Measurements from ENCODE around the gene TCF3.
"Not testable (repeated sequence)": the region's sequence is repeated elsewhere in the genome, so short reads cannot be mapped to it uniquely, and the experiment has no call there.

TCF3 gene

GRCh38 chr19:1645299-1645698, 7.1 kb downstream of the TCF3 start:
- DNase-seq: no peak
- H3K27me3 ChIP-seq (replicated peaks; ENCODE audit: control insufficient read depth, insufficient read depth, low read length, poor library complexity, severe bottlenecking): no peaks in the 10 kb centered on the region
- H3K27ac ChIP-seq (ENCODE audit: insufficient read depth, low read length, poor library complexity, severe bottlenecking): no peak overlapping the region
- peaks cover 32% of the 10 kb centered on the region for H3K36me3 ChIP-seq (ENCODE audit: control insufficient read depth, insufficient read depth, low read length)
- H3K9me3 ChIP-seq (ENCODE audit: control insufficient read depth, low read length): no peaks in the 10 kb centered on the region
- H3K4me1 ChIP-seq (ENCODE audit: control insufficient read depth, insufficient read depth, low read length, poor library complexity, severe bottlenecking): peaks cover 3% of the 10 kb centered on the region
- H3K4me3 ChIP-seq (ENCODE audit: insufficient read depth, low read depth, low read length, poor library complexity, severe bottlenecking): no peak overlapping the region

- H3K36me3 ChIP-seq (ENCODE audit: control insufficient read depth, insufficient read depth, low read length): peaks cover 28% of the 10 kb centered on the region
Measured at GRCh38 chr19:1644070-1644469, 8.3 kb downstream of the TCF3 start.

GRCh38 chr19:1640893-1641448, 11.4 kb downstream of the TCF3 start:
- H3K4me3 ChIP-seq (ENCODE audit: insufficient read depth, low read depth, low read length, poor library complexity, severe bottlenecking); H3K9me3 ChIP-seq (ENCODE audit: control insufficient read depth, low read length); H3K27ac ChIP-seq (ENCODE audit: insufficient read depth, low read length, poor library complexity, severe bottlenecking); H3K27me3 ChIP-seq (replicated peaks; ENCODE audit: control insufficient read depth, insufficient read depth, low read length, poor library complexity, severe bottlenecking); DNase-seq; H3K4me1 ChIP-seq (ENCODE audit: control insufficient read depth, insufficient read depth, low read length, poor library complexity, severe bottlenecking): not testable (repeated sequence)
- H3K36me3 ChIP-seq (ENCODE audit: control insufficient read depth, insufficient read depth, low read length): peaks cover 19% of the 10 kb centered on the region

More at GRCh38 chr19:1644070-1644469, 8.3 kb downstream of the TCF3 start:
- Histone ChIP-seq H3K9me3 (ENCODE audit: control insufficient read depth, low read length) (no peaks in the 10 kb centered on the region), H3K4me1 (ENCODE audit: control insufficient read depth, insufficient read depth, low read length, poor library complexity, severe bottlenecking) (no peaks in the 10 kb centered on the region), H3K27me3 (replicated peaks; ENCODE audit: control insufficient read depth, insufficient read depth, low read length, poor library complexity, severe bottlenecking) (no peaks in the 10 kb centered on the region), H3K27ac (ENCODE audit: insufficient read depth, low read length, poor library complexity, severe bottlenecking) (no peak overlapping the region), H3K4me3 (ENCODE audit: insufficient read depth, low read depth, low read length, poor library complexity, severe bottlenecking) (no peak overlapping the region)
- no peak for DNase-seq

GRCh38 chr19:1636325-1637236, 15.8 kb downstream of the TCF3 start:
- Histone ChIP-seq H3K27ac (ENCODE audit: insufficient read depth, low read length, poor library complexity, severe bottlenecking) (no peak overlapping the region), H3K36me3 (ENCODE audit: control insufficient read depth, insufficient read depth, low read length) (peaks cover 10% of the 10 kb centered on the region), H3K9me3 (ENCODE audit: control insufficient read depth, low read length) (no peaks in the 10 kb centered on the region)

GRCh38 chr19:1634938-1635243, 17.5 kb downstream of the TCF3 start:
- Histone ChIP-seq H3K9me3 (ENCODE audit: control insufficient read depth, low read length) (no peaks in the 10 kb centered on the region), H3K4me1 (ENCODE audit: control insufficient read depth, insufficient read depth, low read length, poor library complexity, severe bottlenecking) (no peaks in the 10 kb centered on the region)

More at GRCh38 chr19:1636325-1637236, 15.8 kb downstream of the TCF3 start:
- H3K4me1 ChIP-seq (ENCODE audit: control insufficient read depth, insufficient read depth, low read length, poor library complexity, severe bottlenecking): no peaks in the 10 kb centered on the region
- H3K27me3 ChIP-seq (replicated peaks; ENCODE audit: control insufficient read depth, insufficient read depth, low read length, poor library complexity, severe bottlenecking): no peaks in the 10 kb centered on the region
- no peak for DNase-seq
- no peak overlapping the region for H3K4me3 ChIP-seq (ENCODE audit: insufficient read depth, low read depth, low read length, poor library complexity, severe bottlenecking)

GRCh38 chr19:1634242-1634937, 18.0 kb downstream of the TCF3 start:
- no peaks in the 10 kb centered on the region for H3K27me3 ChIP-seq (replicated peaks; ENCODE audit: control insufficient read depth, insufficient read depth, low read length, poor library complexity, severe bottlenecking)
- no peak overlapping the region for H3K27ac ChIP-seq (ENCODE audit: insufficient read depth, low read length, poor library complexity, severe bottlenecking)
- H3K4me3 ChIP-seq (ENCODE audit: insufficient read depth, low read depth, low read length, poor library complexity, severe bottlenecking): no peak overlapping the region
- H3K4me1 ChIP-seq (ENCODE audit: control insufficient read depth, insufficient read depth, low read length, poor library complexity, severe bottlenecking): no peaks in the 10 kb centered on the region
- no peaks in the 10 kb centered on the region for H3K9me3 ChIP-seq (ENCODE audit: control insufficient read depth, low read length)
- DNase-seq: no peak
- H3K36me3 ChIP-seq (ENCODE audit: control insufficient read depth, insufficient read depth, low read length): peaks cover 10% of the 10 kb centered on the region

More at GRCh38 chr19:1634938-1635243, 17.5 kb downstream of the TCF3 start:
- Histone ChIP-seq H3K4me3 (ENCODE audit: insufficient read depth, low read depth, low read length, poor library complexity, severe bottlenecking) (no peak overlapping the region), H3K27ac (ENCODE audit: insufficient read depth, low read length, poor library complexity, severe bottlenecking) (no peak overlapping the region), H3K36me3 (ENCODE audit: control insufficient read depth, insufficient read depth, low read length) (peaks cover 10% of the 10 kb centered on the region), H3K27me3 (replicated peaks; ENCODE audit: control insufficient read depth, insufficient read depth, low read length, poor library complexity, severe bottlenecking) (no peaks in the 10 kb centered on the region)
- no peak for DNase-seq

GRCh38 chr19:1633269-1633826, 19.1 kb downstream of the TCF3 start:
- no peak overlapping the region for H3K4me3 ChIP-seq (ENCODE audit: insufficient read depth, low read depth, low read length, poor library complexity, severe bottlenecking)
- H3K9me3 ChIP-seq (ENCODE audit: control insufficient read depth, low read length): no peaks in the 10 kb centered on the region
- H3K36me3 ChIP-seq (ENCODE audit: control insufficient read depth, insufficient read depth, low read length): peaks cover 10% of the 10 kb centered on the region
- no peaks in the 10 kb centered on the region for H3K27me3 ChIP-seq (replicated peaks; ENCODE audit: control insufficient read depth, insufficient read depth, low read length, poor library complexity, severe bottlenecking)
- DNase-seq: no peak
- no peaks in the 10 kb centered on the region for H3K4me1 ChIP-seq (ENCODE audit: control insufficient read depth, insufficient read depth, low read length, poor library complexity, severe bottlenecking)
- H3K27ac ChIP-seq (ENCODE audit: insufficient read depth, low read length, poor library complexity, severe bottlenecking): no peak overlapping the region

GRCh38 chr19:1632462-1633268, 19.8 kb downstream of the TCF3 start:
- Histone ChIP-seq H3K4me3 (ENCODE audit: insufficient read depth, low read depth, low read length, poor library complexity, severe bottlenecking) (no peak overlapping the region), H3K4me1 (ENCODE audit: control insufficient read depth, insufficient read depth, low read length, poor library complexity, severe bottlenecking) (no peaks in the 10 kb centered on the region), H3K27ac (ENCODE audit: insufficient read depth, low read length, poor library complexity, severe bottlenecking) (no peak overlapping the region), H3K27me3 (replicated peaks; ENCODE audit: control insufficient read depth, insufficient read depth, low read length, poor library complexity, severe bottlenecking) (no peaks in the 10 kb centered on the region), H3K9me3 (ENCODE audit: control insufficient read depth, low read length) (no peaks in the 10 kb centered on the region), H3K36me3 (ENCODE audit: control insufficient read depth, insufficient read depth, low read length) (peaks cover 10% of the 10 kb centered on the region)
- no peak for DNase-seq

- DNase-seq: no peak
- peaks cover 10% of the 10 kb centered on the region for H3K36me3 ChIP-seq (ENCODE audit: control insufficient read depth, insufficient read depth, low read length)
- no peaks in the 10 kb centered on the region for H3K9me3 ChIP-seq (ENCODE audit: control insufficient read depth, low read length)
- no peak overlapping the region for H3K4me3 ChIP-seq (ENCODE audit: insufficient read depth, low read depth, low read length, poor library complexity, severe bottlenecking)
- H3K27ac ChIP-seq (ENCODE audit: insufficient read depth, low read length, poor library complexity, severe bottlenecking): no peak overlapping the region
- no peaks in the 10 kb centered on the region for H3K4me1 ChIP-seq (ENCODE audit: control insufficient read depth, insufficient read depth, low read length, poor library complexity, severe bottlenecking)
- no peaks in the 10 kb centered on the region for H3K27me3 ChIP-seq (replicated peaks; ENCODE audit: control insufficient read depth, insufficient read depth, low read length, poor library complexity, severe bottlenecking)
Measured at GRCh38 chr19:1631557-1632100, 20.8 kb downstream of the TCF3 start.
